A549 (cell line): ENCODE data around the gene ATP10A. TPM values are rescaled to one million over a fixed set of nuclear protein-coding genes. Genes with fewer than 3 reads are reported as not detected.

Experiments used
- ATAC-seq, 2 experiments: fragments of 200-7000 bp in 1 of 2; fragments of >200 bp in 1 of 2; cut with Nextera tagmentation in 1 of 2; cut with Tn5 transposase in 1 of 2; 3 replicates each; pipeline versions ENCODE4 v1.8.0 to v1.9.1; 2018 to 2020; ENCODE audit warnings: mild to moderate bottlenecking in 1 of 2, moderate library complexity in 1 of 2
- CTCF ChIA-PET: fragments of 300-600 bp; sonication (Branson Sonifier 250); formaldehyde crosslinking; extraction: SDS; loops from one replicate; lab custom pipeline; 2021; ENCODE audit warnings: antibody characterized with exemption, inconsistent platforms; lab: Yijun Ruan, JAX
- POLR2A ChIA-PET: fragments of 350-600 bp; formaldehyde crosslinking; extraction: SDS; loops from one replicate; lab custom pipeline; 2021; ENCODE audit warnings: antibody characterized with exemption, inconsistent platforms; lab: Yijun Ruan, JAX
- DNase-seq, 2 experiments: peaks; one replicate each; pipeline versions ENCODE4 v3.0.0 to v3.0.0-alpha.2; 2011 to 2016; ENCODE audit warnings: low read depth in 1 of 2, low spot score in 1 of 2
- FAIRE-seq: peaks from 2 replicates; lab custom pipeline; 2011; peaks lifted over from hg19 to GRCh38; lab: Jason Lieb, UNC
- H3K27ac ChIP-seq, 2 experiments: fragments of >200 bp; sonication (Bioruptor Twin); formaldehyde crosslinking; 3 replicates each; pipeline ENCODE4 v1.5.1; 2016 to 2017
- H3K4me1 ChIP-seq: fragments of >200 bp; sonication (Bioruptor Twin); formaldehyde crosslinking; 3 replicates; pipeline ENCODE4 v1.6.1; 2016
- H3K4me2 ChIP-seq: fragments of >200 bp; sonication (Bioruptor Twin); formaldehyde crosslinking; 3 replicates; pipeline ENCODE4 v1.6.1; 2016
- H3K4me3 ChIP-seq: fragments of >200 bp; sonication (Bioruptor Twin); formaldehyde crosslinking; 3 replicates; pipeline ENCODE4 v1.5.1; 2016
- H3K9me3 ChIP-seq: fragments of >200 bp; sonication (Bioruptor Twin); formaldehyde crosslinking; 3 replicates; pipeline ENCODE4 v1.6.1; 2016
- ATOH8 ChIP-seq: fragments of 250-450 bp; sonication (Bioruptor Pico); IDR thresholded peaks from 2 replicates; pipeline ENCODE4 v1.5.0; 2020; ENCODE audit warnings: low read depth, mild to moderate bottlenecking, moderate library complexity
- BCL3 ChIP-seq: fragments of >200 bp; sonication (Bioruptor Twin); formaldehyde crosslinking; IDR thresholded peaks from 3 replicates; pipeline ENCODE4 v1.6.1; 2016
- CBX2 ChIP-seq: fragments of 200-600 bp; sonication (generic); IDR thresholded peaks from 2 replicates; pipeline ENCODE4 v1.6.1; 2016; ENCODE audit warnings: low read depth, mild to moderate bottlenecking, borderline replicate concordance
- CHD4 ChIP-seq: fragments of 200-600 bp; sonication (generic); IDR thresholded peaks from 2 replicates; pipeline ENCODE4 v1.6.1; 2016; ENCODE audit warnings: antibody characterized with exemption, mild to moderate bottlenecking, borderline replicate concordance
- EHMT2 ChIP-seq: fragments of 200-600 bp; sonication (generic); IDR thresholded peaks from 2 replicates; pipeline ENCODE4 v1.6.1; 2016; ENCODE audit warnings: antibody characterized with exemption, low read depth, mild to moderate bottlenecking, moderate library complexity
- ELK1 ChIP-seq: fragments of 150-350 bp; IDR thresholded peaks from 2 replicates; pipeline ENCODE4 v1.6.1; 2014; ENCODE audit warnings: low read depth, mild to moderate bottlenecking, low read length
- ESRRA ChIP-seq: fragments of 150-350 bp; IDR thresholded peaks from 2 replicates; pipeline ENCODE4 v1.6.1; 2014; ENCODE audit warnings: mild to moderate bottlenecking, low read length, borderline replicate concordance
- FOSB ChIP-seq: fragments of 250-450 bp; sonication (Bioruptor Pico); IDR thresholded peaks from 2 replicates; pipeline ENCODE4 v1.5.0; 2020; ENCODE audit warnings: mild to moderate bottlenecking, moderate library complexity
- GATA3 ChIP-seq: IDR thresholded peaks from 2 replicates; pipeline ENCODE4 v1.6.1; 2012; ENCODE audit warnings: borderline replicate concordance
- HDAC2 ChIP-seq: fragments of 200-600 bp; sonication (generic); IDR thresholded peaks from 2 replicates; pipeline ENCODE4 v1.6.1; 2016
- HMGXB4 ChIP-seq: fragments of 250-450 bp; sonication (Bioruptor Pico); IDR thresholded peaks from 2 replicates; pipeline ENCODE4 v1.5.0; 2021; ENCODE audit warnings: mild to moderate bottlenecking, moderate library complexity, borderline replicate concordance
- HOXB13 ChIP-seq: fragments of 250-450 bp; sonication (Bioruptor Pico); IDR thresholded peaks from 2 replicates; pipeline ENCODE4 v1.5.0; 2020; ENCODE audit warnings: low read depth, mild to moderate bottlenecking, moderate library complexity
- HOXB5 ChIP-seq: fragments of 250-450 bp; sonication (Bioruptor Pico); IDR thresholded peaks from 2 replicates; pipeline ENCODE4 v1.5.0; 2020; ENCODE audit warnings: mild to moderate bottlenecking, moderate library complexity
- JUN ChIP-seq, 2 experiments: fragments of >200 bp; sonication (Bioruptor Twin); formaldehyde crosslinking; IDR thresholded peaks; 2 replicates in 1 of 2; 3 replicates in 1 of 2; pipeline ENCODE4 v1.6.1; 2016 to 2017
- KDM5A ChIP-seq: fragments of 200-600 bp; sonication (generic); IDR thresholded peaks from 2 replicates; pipeline ENCODE4 v1.6.1; 2016; ENCODE audit warnings: antibody characterized with exemption, mild to moderate bottlenecking
- MAFK ChIP-seq: fragments of 450-650 bp; IDR thresholded peaks from 2 replicates; pipeline ENCODE4 v1.6.1; 2014; ENCODE audit not compliant: partially characterized antibody
- MAX ChIP-seq: IDR thresholded peaks from 2 replicates; pipeline ENCODE4 v1.6.1; 2012
- NFE2L2 ChIP-seq: fragments of 150-350 bp; conservative IDR thresholded peaks from 2 replicates; pipeline ENCODE4 v1.6.1; 2014; ENCODE audit warnings: low read length
- PBX3 ChIP-seq: IDR thresholded peaks from 2 replicates; pipeline ENCODE4 v1.6.1; 2012
- PHF8 ChIP-seq: fragments of 200-600 bp; sonication (generic); IDR thresholded peaks from 2 replicates; pipeline ENCODE4 v1.6.1; 2016; ENCODE audit warnings: low read depth, mild to moderate bottlenecking, antibody characterized with exemption, moderate library complexity, borderline replicate concordance
- POLR2AphosphoS2 ChIP-seq: conservative IDR thresholded peaks from 2 replicates; pipeline ENCODE4 v1.6.1; 2012; ENCODE audit warnings: low read length, improper control_type of control experiment, inconsistent platforms
- RARB ChIP-seq: fragments of 250-450 bp; sonication (Bioruptor Pico); IDR thresholded peaks from 2 replicates; pipeline ENCODE4 v1.8.0; 2021; ENCODE audit warnings: mild to moderate bottlenecking, moderate library complexity
- RCOR1 ChIP-seq: fragments of 150-350 bp; IDR thresholded peaks from 2 replicates; pipeline ENCODE4 v1.6.1; 2014; ENCODE audit warnings: antibody characterized with exemption, low read length, low read depth
- RNF2 ChIP-seq: fragments of 200-600 bp; sonication (generic); IDR thresholded peaks from 2 replicates; pipeline ENCODE4 v1.6.1; 2016; ENCODE audit warnings: low read depth, mild to moderate bottlenecking, antibody characterized with exemption, moderate library complexity, borderline replicate concordance
- ZFP36 ChIP-seq: fragments of 450-650 bp; IDR thresholded peaks from 2 replicates; pipeline ENCODE4 v1.6.1; 2014; ENCODE audit warnings: borderline replicate concordance; ENCODE audit not compliant: partially characterized antibody
- WGBS: methylation state at CpG from one replicate; pipeline ENCODE4 v1.1.6; 2017; ENCODE audit errors: missing lambda C conversion rate; 5-methylcytosine and 5-hydroxymethylcytosine counted together
- polyA plus RNA-seq, 4 experiments: library from polyadenylated mRNA; depleted of rRNA in 3 of 4; stranded (reverse); fragments of >200 nt; fragmentation: RNase III in 1 of 4; extraction: RNeasy Plus Mini Kit Qiagen cat#74134 plus additional on column Dnase treatment in 1 of 4; gene quantifications; 2 replicates in 3 of 4; 3 replicates in 1 of 4; pipeline ENCODE4 v1.2.3, GENCODE V29; 2011 to 2017

Gene ATP10A
- polyA plus RNA-seq, 2 of the 4 experiments (the other 2 are of a cell fraction), result 5.9 to 7.6 TPM

GRCh38 chr15:25715536-25716413 is 147.4 kb downstream of the ATP10A start:
- ATAC-seq, result no peak
- no peak for DNase-seq
- H3K4me1 ChIP-seq, result no peaks in the 10 kb centered on the region
- WGBS, result 90% methylated on average over 13 of the region's 18 CpGs
- ChIA-PET POLR2A (no interaction called here), CTCF (no interaction called here)
- H3K9me3 ChIP-seq, result no peaks in the 10 kb centered on the region
- H3K4me2 ChIP-seq, result no peak overlapping the region
- no peak overlapping the region for H3K27ac ChIP-seq
- TF ChIP-seq EHMT2, result no peak
- TF ChIP-seq ESRRA, result no peak
- TF ChIP-seq BCL3, result no peak
- TF ChIP-seq FOSB (CRISPR knock-in tag), result no peak
- no peak for TF ChIP-seq PHF8
- TF ChIP-seq JUN (IDR thresholded peaks at IDR 0.05), result no peak
- TF ChIP-seq KDM5A, result no peak
- no peak for TF ChIP-seq CBX2
- no peak for TF ChIP-seq HOXB5 (CRISPR knock-in tag)
- no peak for TF ChIP-seq HOXB13 (CRISPR knock-in tag)
- no peak for TF ChIP-seq RARB (CRISPR knock-in tag)
- no peak for TF ChIP-seq HDAC2
- no peak for FAIRE-seq
- H3K4me3 ChIP-seq, result no peak overlapping the region

- WGBS, result 79% methylated on average over 3 of the region's 3 CpGs
- H3K4me1 ChIP-seq, result no peaks in the 10 kb centered on the region
- H3K9me3 ChIP-seq, result no peaks in the 10 kb centered on the region
- no peak overlapping the region for H3K27ac ChIP-seq
- ChIA-PET CTCF (interaction anchor here (1.7 kb wide), 1 partner anchor 219 kb away, joined by 4 read pairs; no protein-coding TSS in a partner anchor), POLR2A (no interaction called here)
- DNase-seq, result no peak
- FAIRE-seq, result no peak
- H3K4me2 ChIP-seq, result no peak overlapping the region
- H3K4me3 ChIP-seq, result no peak overlapping the region
- TF ChIP-seq CHD4, result no peak
- no peak for TF ChIP-seq CBX2
- TF ChIP-seq POLR2AphosphoS2, result no peak
- TF ChIP-seq ZFP36, result no peak
- no peak for TF ChIP-seq MAFK
- no peak for TF ChIP-seq ELK1
- TF ChIP-seq GATA3, result no peak
- no peak for TF ChIP-seq RNF2
- no peak for TF ChIP-seq KDM5A
- TF ChIP-seq MAX, result no peak
- TF ChIP-seq HMGXB4 (CRISPR knock-in tag), result no peak
- TF ChIP-seq NFE2L2, result no peak
- TF ChIP-seq PBX3, result no peak
- no peak for TF ChIP-seq ATOH8
- TF ChIP-seq RCOR1, result no peak
- TF ChIP-seq, all 56 proteins: peak for 0
- ATAC-seq, result no peak
These were observed 148.6 kb downstream of the ATP10A start for GRCh38 chr15:25714538-25714840.
